Heart right ventricle (tissue), 16 donors: ENCODE measurements around the gene COMMD7. TPM values are rescaled to one million over a fixed set of nuclear protein-coding genes. Genes with fewer than 3 reads are reported as not detected.

Experiments used
- ATAC-seq, 8 donors: fragments of 200-7000 bp; cut with Tn5 transposase; one replicate each; pipeline ENCODE4 v1.9.1; 2020; ENCODE audit warnings: mild to moderate bottlenecking in 8 of 8, moderate library complexity in 8 of 8, moderate number of reproducible peaks in 1 of 8
- DNase-seq, 2 donors: peaks; one replicate each; pipeline ENCODE4 v3.0.0-alpha.2; 2020
- H3K27ac ChIP-seq, 10 donors: fragments of 200-600 bp; sonication (generic) in 2 of 10; one replicate each; pipeline versions ENCODE4 v1.5.0 to v1.8.0; 2020 to 2022; ENCODE audit warnings: mild to moderate bottlenecking in 3 of 10
- H3K27me3 ChIP-seq, 7 donors: fragments of 200-600 bp; one replicate each; pipeline ENCODE4 v1.8.0; 2021 to 2022; ENCODE audit warnings: mild to moderate bottlenecking in 2 of 7
- H3K36me3 ChIP-seq, 9 donors: fragments of 200-600 bp; sonication (generic) in 1 of 9; one replicate each; pipeline versions ENCODE4 v1.5.0 to v1.8.0; 2020 to 2022; ENCODE audit warnings: mild to moderate bottlenecking in 2 of 9
- H3K4me1 ChIP-seq, 9 donors: fragments of 200-600 bp; sonication (generic) in 1 of 9; one replicate each; pipeline versions ENCODE4 v1.5.0 to v1.8.0; 2020 to 2022; ENCODE audit warnings: mild to moderate bottlenecking in 4 of 9
- H3K4me3 ChIP-seq, 10 donors: fragments of 200-600 bp; sonication (generic) in 2 of 10; one replicate each; pipeline versions ENCODE4 v1.5.0 to v1.8.0; 2020 to 2022; ENCODE audit warnings: mild to moderate bottlenecking in 7 of 10, moderate library complexity in 2 of 10
- H3K9me3 ChIP-seq, 11 donors: fragments of 200-600 bp in 10 of 11; sonication (generic) in 2 of 11; one replicate each; pipeline versions ENCODE4 v1.5.0 to v1.8.0; 2013 to 2022; ENCODE audit warnings: mild to moderate bottlenecking in 2 of 11, control low read depth in 1 of 11, moderate library complexity in 1 of 11
- WGBS, 2 donors: extraction: QIAGEN DNeasy Blood & Tissue Kit; methylation state at CpG; one replicate each; pipeline ENCODE4 v1.1.7; 2013; ENCODE audit warnings: inconsistent platforms in 1 of 2; 5-methylcytosine and 5-hydroxymethylcytosine counted together
- intact Hi-C, 10 donors: fragments of 100-400 bp; cut with DNase I; formaldehyde crosslinking; loops; one replicate each; pipeline versions ENCODE4 v1.11.1 to v1.14.2; 2022
- polyA plus RNA-seq, 2 donors: library from polyadenylated mRNA; stranded (reverse); fragments of 200-250 nt; gene quantifications; one replicate each; pipeline ENCODE4 v1.2.3, GENCODE V29; 2013
- total RNA-seq, 10 donors: library from RNA; stranded (reverse); fragmentation: NEBNext Ultra II Directional in 3 of 10; extraction: Animal tissue kit (Norgen Biotek cat#: 25700) in 3 of 10; gene quantifications; one replicate each; pipeline versions ENCODE4 v1.2.1 to v1.2.4, GENCODE V29; 2021 to 2023
- TF ChIP-seq, protein P1 (sequence below), 9 donors: fragments of 200-600 bp; sonication (generic) in 2 of 9; IDR thresholded peaks; one replicate each; pipeline versions ENCODE4 v1.5.0 to v1.8.0; 2021 to 2022; ENCODE audit warnings: antibody characterized with exemption in 9 of 9, mild to moderate bottlenecking in 5 of 9, moderate library complexity in 1 of 9
- donor health status: Arrhythmogenic right ventricular cardiomyopathy.
- donor health status: ischemic (EF 13 %, LVEDD 7.1; RV severe dilation, severe dysfunction).
- donor health status: healthy with polysubstance abuse.
- donor health status: DM: no; HTN: yes; CAD: no.
- donor health status: DM: no; HTN: no; CAD: no.
- donor health status: ischemic (EF 25% LVEDD 6.9; RV normal size, moderate dysfunction).
- donor health status: ischemic (EF 25% LVEDD 5.7; RV mildly dilated, moderate dysfunction).
- donor health status: healthy.
- donor health status: DM: yes; HTN: yes; CAD: no.
- donor health status: Ischemic cardiomyopathy.
- donor health status: ischemic (EF 35%, LVEDD 5.7; RV mildly dilated, moderate dysfunction).
- donor health status: nonischemic (EF 11% LVEDD 7.7; RV severe dilation, severe dysfunction).
- donor health status: DM: yes; HTN: yes; CAD: no.
- donor health status: PGD.
- donor health status: ischemic (EF 29% LVEDD 5.4; RV normal size, mild dysfunction).
- donor health status: nonischemic (EF 23%, LVEDD 6.1; RV moderate dilation, normal function).

Gene COMMD7
- total and polyA plus RNA-seq, 12 donors: 35.7 to 54.6 (median 42.5) TPM

DNA sequence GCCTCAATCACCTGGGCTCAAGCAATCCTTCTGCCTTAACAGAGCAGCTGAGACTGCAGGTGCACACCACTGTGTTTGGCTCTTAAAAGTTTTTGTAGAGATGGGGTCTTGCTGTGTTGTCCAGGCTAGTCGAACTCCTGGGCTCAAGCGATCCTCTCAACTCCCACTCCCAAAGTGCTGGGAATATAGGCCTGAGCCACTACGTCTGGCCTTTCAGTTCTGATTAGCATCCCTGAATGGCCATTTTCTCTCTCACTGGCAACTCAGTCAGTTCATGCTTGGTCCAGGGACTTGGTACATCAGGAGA lies 47.4 kb upstream of the COMMD7 start:
- intact Hi-C loops: loop anchor here in 9 of 10 donors (5.0 to 10.0 kb wide), 7 partner anchors 102 to 514 kb away; no protein-coding TSS in a partner anchor
- DNase-seq: no peak
- TF ChIP-seq, protein P1, sequence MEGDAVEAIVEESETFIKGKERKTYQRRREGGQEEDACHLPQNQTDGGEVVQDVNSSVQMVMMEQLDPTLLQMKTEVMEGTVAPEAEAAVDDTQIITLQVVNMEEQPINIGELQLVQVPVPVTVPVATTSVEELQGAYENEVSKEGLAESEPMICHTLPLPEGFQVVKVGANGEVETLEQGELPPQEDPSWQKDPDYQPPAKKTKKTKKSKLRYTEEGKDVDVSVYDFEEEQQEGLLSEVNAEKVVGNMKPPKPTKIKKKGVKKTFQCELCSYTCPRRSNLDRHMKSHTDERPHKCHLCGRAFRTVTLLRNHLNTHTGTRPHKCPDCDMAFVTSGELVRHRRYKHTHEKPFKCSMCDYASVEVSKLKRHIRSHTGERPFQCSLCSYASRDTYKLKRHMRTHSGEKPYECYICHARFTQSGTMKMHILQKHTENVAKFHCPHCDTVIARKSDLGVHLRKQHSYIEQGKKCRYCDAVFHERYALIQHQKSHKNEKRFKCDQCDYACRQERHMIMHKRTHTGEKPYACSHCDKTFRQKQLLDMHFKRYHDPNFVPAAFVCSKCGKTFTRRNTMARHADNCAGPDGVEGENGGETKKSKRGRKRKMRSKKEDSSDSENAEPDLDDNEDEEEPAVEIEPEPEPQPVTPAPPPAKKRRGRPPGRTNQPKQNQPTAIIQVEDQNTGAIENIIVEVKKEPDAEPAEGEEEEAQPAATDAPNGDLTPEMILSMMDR (IDR thresholded peaks at IDR 0.05): no peak
- Histone ChIP-seq H3K9me3 (no peaks in the 10 kb centered on the region), H3K4me1 (peaks cover 0 to 21% (median 10%) of the 10 kb centered on the region in 9 donors), H3K27ac (no peak overlapping the region), H3K4me3 (no peak overlapping the region), H3K36me3 (peaks cover 0 to 42% (median 4%) of the 10 kb centered on the region in 9 donors), H3K27me3 (no peaks in the 10 kb centered on the region)
- 96% methylated on average over 3 of the region's 3 CpGs for WGBS, 2 donors
- no peak for ATAC-seq

DNA sequence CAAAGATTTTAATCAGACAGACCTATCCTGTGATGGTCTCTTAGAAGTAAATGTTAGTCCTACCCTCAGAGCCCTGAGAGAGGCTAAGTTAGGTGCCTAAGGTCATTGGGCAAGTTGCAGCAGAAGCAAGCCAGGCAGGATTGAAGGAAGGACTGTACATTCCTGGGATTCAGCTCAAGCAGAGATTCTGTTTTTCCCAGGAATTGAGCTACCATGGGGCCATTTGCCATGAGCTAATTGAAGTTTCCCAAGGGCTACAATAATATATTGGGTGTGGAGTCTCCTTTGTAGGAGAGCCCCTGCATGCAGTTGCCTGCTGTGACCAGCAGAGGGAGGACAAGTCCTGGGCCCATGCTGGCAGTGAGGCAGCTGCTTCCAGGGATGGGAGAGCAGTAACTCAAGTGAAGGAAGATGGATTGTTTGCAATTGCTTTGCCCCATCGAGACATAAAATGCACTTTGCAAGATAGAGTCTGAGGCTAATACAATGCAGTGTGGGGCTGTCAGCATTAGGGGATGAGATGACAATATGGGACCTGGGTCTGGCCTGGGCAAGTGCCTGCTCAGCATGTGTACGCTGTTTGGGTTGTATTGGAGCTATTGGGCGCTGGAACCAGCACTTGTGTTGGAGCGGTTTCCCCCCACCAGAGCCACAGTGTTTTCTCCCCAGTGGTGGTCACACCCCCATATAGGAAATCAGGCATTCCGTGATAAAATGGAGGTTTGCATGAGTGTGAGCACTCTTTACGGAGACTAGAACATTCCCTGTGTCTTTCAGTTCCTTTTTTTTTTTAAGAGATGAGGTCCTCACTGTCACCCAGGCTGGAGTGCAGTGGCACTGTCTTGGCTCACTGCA lies 46.9 kb upstream of the COMMD7 start:
- peak; percentile 77 to 92 (median 87) for ATAC-seq
- Histone ChIP-seq H3K4me1 (peaks cover 0 to 21% (median 10%) of the 10 kb centered on the region in 9 donors), H3K27ac (no peak overlapping the region), H3K27me3 (no peaks in the 10 kb centered on the region), H3K36me3 (peaks cover 0 to 38% (median 4%) of the 10 kb centered on the region in 9 donors), H3K4me3 (no peak overlapping the region), H3K9me3 (no peaks in the 10 kb centered on the region)
- 67 to 73% methylated on average over 6 of the region's 6 CpGs for WGBS, 2 donors
- TF ChIP-seq, protein P1 (IDR thresholded peaks at IDR 0.05): peak; percentile 96 to 99 (median 98)
- DNase-seq: peak; percentile 70 to 71
- intact Hi-C loops: loop anchor here in 9 of 10 donors (5.0 to 10.0 kb wide), 8 partner anchors 102 to 515 kb away; no protein-coding TSS in a partner anchor

DNA sequence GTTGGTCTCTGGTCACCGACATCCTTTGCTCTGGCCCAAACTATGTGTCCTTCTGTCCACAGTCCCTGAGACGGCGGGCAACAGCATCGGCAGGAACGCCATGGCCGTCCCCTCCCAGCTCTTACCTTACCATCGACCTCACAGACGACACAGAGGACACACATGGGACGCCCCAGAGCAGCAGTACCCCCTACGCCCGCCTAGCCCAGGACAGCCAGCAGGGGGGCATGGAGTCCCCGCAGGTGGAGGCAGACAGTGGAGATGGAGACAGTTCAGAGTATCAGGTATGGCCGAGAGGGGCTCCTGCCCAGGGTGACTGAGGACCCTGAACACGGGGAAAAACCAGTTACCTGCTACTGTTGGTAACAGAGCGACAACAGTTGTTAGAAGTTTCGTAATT lies 43.9 kb upstream of the COMMD7 start:
- WGBS, 2 donors: 93 to 95% methylated on average over 16 of the region's 16 CpGs
- H3K4me1 ChIP-seq: peaks cover 0 to 3% (median under 1%) of the 10 kb centered on the region in 9 donors
- H3K27ac ChIP-seq: no peak overlapping the region
- peaks cover 0 to 45% (median 4%) of the 10 kb centered on the region in 9 donors for H3K36me3 ChIP-seq
- no peaks in the 10 kb centered on the region for H3K9me3 ChIP-seq
- H3K4me3 ChIP-seq: no peak overlapping the region
- no peaks in the 10 kb centered on the region for H3K27me3 ChIP-seq
- intact Hi-C loops: loop anchor here in 3 of 10 donors (5.0 to 10.0 kb wide), 2 partner anchors 262 to 310 kb away; no protein-coding TSS in a partner anchor
- DNase-seq: no peak
- TF ChIP-seq, protein P1 (IDR thresholded peaks at IDR 0.05): no peak
- no peak for ATAC-seq

DNA sequence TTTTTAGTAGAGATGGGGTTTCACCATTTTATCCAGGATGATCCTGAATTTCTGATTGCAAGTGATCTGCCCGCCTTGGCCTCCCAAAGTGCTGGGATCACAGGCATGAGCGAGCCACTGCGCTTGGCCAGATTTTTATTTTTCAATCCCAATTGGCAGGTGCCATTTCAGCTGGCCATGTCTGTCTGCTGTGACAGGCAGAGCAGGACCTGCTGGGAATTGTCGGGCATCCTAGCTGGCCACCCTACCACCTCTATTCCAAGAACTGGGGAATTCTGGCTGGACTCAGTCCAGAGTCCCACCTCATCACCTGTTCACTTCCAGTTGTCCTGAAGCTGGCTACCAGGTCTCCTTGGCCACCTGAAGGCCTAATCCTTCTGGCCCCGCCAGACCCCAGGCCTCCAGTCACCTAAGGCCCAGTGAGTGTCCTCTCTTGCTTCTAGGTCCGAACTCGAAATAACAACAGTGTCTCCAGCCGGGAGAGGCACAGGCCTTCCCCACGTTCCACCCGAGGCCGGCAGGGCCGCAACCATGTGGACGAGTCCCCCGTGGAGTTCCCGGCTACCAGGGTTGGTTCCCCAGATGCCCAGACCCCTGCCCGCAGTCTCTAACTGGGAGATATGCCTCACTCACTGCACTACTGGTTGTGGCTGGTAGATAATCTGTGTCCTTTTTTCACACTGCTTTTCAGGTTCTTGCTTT lies 42.9 kb upstream of the COMMD7 start:
- H3K9me3 ChIP-seq: no peaks in the 10 kb centered on the region

More for the DNA sequence above, 42.9 kb upstream of the COMMD7 start:
- 97 to 98% methylated on average over 16 of the region's 16 CpGs for WGBS, 2 donors
- ATAC-seq (no peak), DNase-seq (no peak)
- H3K27me3 ChIP-seq: no peaks in the 10 kb centered on the region
- H3K4me1 ChIP-seq: no peaks in the 10 kb centered on the region
- intact Hi-C loops: loop anchor here in 3 of 10 donors (5.0 to 10.0 kb wide), 2 partner anchors 261 to 311 kb away; no protein-coding TSS in a partner anchor
- H3K4me3 ChIP-seq: no peak overlapping the region
- TF ChIP-seq, protein P1 (IDR thresholded peaks at IDR 0.05): no peak
- no peak overlapping the region for H3K27ac ChIP-seq
- peaks cover 0 to 41% (median 4%) of the 10 kb centered on the region in 9 donors for H3K36me3 ChIP-seq
